SKM-1 treated with dmso at 0.1 percent for 144 hours (cell line): ENCODE data around the gene TMEM247.
"Not testable (repeated sequence)": the region's sequence is repeated elsewhere in the genome, so short reads cannot be mapped to it uniquely, and the experiment has no call there.

Experiments used
- DNase-seq: peaks from one replicate; lab custom pipeline; 2025; ENCODE audit not compliant: unreplicated experiment; lab: John Stamatoyannopoulos, UW

The TMEM247 gene

GRCh38 chr2:46458763-46459500, 20.4 kb upstream of the TMEM247 start:
- DNase-seq = no peak

GRCh38 chr2:46459694-46460093, 19.7 kb upstream of the TMEM247 start:
- DNase-seq = no peak

GRCh38 chr2:46460241-46460921, 19.0 kb upstream of the TMEM247 start:
- no peak for DNase-seq

- DNase-seq = peak; percentile 47
Observed at GRCh38 chr2:46461011-46461674, 18.2 kb upstream of the TMEM247 start.

- peak; percentile 96 for DNase-seq
Observed at GRCh38 chr2:46461709-46462171, 17.6 kb upstream of the TMEM247 start.

- DNase-seq = no peak
Observed at GRCh38 chr2:46462936-46463335, 16.4 kb upstream of the TMEM247 start.

- DNase-seq = no peak
Observed at GRCh38 chr2:46469116-46469515, 10.2 kb upstream of the TMEM247 start.

GRCh38 chr2:46469700-46470099, 9.7 kb upstream of the TMEM247 start:
- DNase-seq = no peak

GRCh38 chr2:46470114-46470628, 9.2 kb upstream of the TMEM247 start:
- DNase-seq = peak; percentile 76

GRCh38 chr2:46471019-46471583, 8.3 kb upstream of the TMEM247 start:
- DNase-seq = peak; percentile 25

- no peak for DNase-seq
Observed at GRCh38 chr2:46471697-46472096, 7.7 kb upstream of the TMEM247 start.

GRCh38 chr2:46472165-46472564, 7.2 kb upstream of the TMEM247 start:
- not testable (repeated sequence) for DNase-seq

GRCh38 chr2:46477462-46477861, 1.9 kb upstream of the TMEM247 start:
- not testable (repeated sequence) for DNase-seq

- no peak for DNase-seq
Observed at GRCh38 chr2:46477925-46478324, 1.4 kb upstream of the TMEM247 start.

GRCh38 chr2:46480562-46480961, 1.2 kb downstream of the TMEM247 start:
- DNase-seq = no peak

- no peak for DNase-seq
Observed at GRCh38 chr2:46481198-46482193, 2.1 kb downstream of the TMEM247 start.

GRCh38 chr2:46482490-46482889, 3.1 kb downstream of the TMEM247 start:
- DNase-seq = no peak

GRCh38 chr2:46485002-46485401, 5.6 kb downstream of the TMEM247 start:
- no peak for DNase-seq

- no peak for DNase-seq
Observed at GRCh38 chr2:46486436-46486835, 7.1 kb downstream of the TMEM247 start.

- no peak for DNase-seq
Observed at GRCh38 chr2:46487667-46488335, 8.4 kb downstream of the TMEM247 start.
